HUES64 (cell line): ENCODE results near the gene AK8.
A peak's percentile ranks its signal among the peaks of the same experiment; 100 is the strongest.

Source experiments
- H3K27ac ChIP-seq: 2 replicates; pipeline ENCODE4 v1.7.0; 2013; ENCODE audit warnings: low read depth, low read length, inconsistent platforms
- H3K27me3 ChIP-seq: 2 replicates; pipeline ENCODE4 v1.6.1; 2013; ENCODE audit warnings: mild to moderate bottlenecking, low read length; ENCODE audit not compliant: insufficient read depth
- H3K36me3 ChIP-seq: 2 replicates; pipeline ENCODE4 v1.6.1; 2013; ENCODE audit warnings: mild to moderate bottlenecking, low read length; ENCODE audit not compliant: insufficient read depth
- H3K4me1 ChIP-seq: 2 replicates; pipeline ENCODE4 v1.6.1; 2013; ENCODE audit warnings: mild to moderate bottlenecking, low read length, moderate library complexity; ENCODE audit not compliant: insufficient read depth
- H3K4me3 ChIP-seq: 2 replicates; pipeline ENCODE4 v1.5.1; 2013; ENCODE audit warnings: mild to moderate bottlenecking, low read length, moderate library complexity
- H3K9ac ChIP-seq: 2 replicates; pipeline ENCODE4 v1.6.1; 2013; ENCODE audit warnings: mild to moderate bottlenecking, low read depth, low read length
- H3K9me3 ChIP-seq: 2 replicates; pipeline ENCODE4 v1.6.1; 2013; ENCODE audit warnings: low read depth, low read length; ENCODE audit not compliant: insufficient read depth
- WGBS: fragments of 150-250, 120-280 bp; methylation state at CpG from one replicate; pipeline ENCODE4 v1.1.7; 2013; ENCODE audit warnings: missing lambda C conversion rate; 5-methylcytosine and 5-hydroxymethylcytosine counted together

Gene AK8

GRCh38 chr9:132749306-132749705 is 128.8 kb downstream of the AK8 start:
- H3K36me3 ChIP-seq: no peaks in the 10 kb centered on the region
- H3K9me3 ChIP-seq: no peaks in the 10 kb centered on the region
- 91% methylated on average over 13 of the region's 13 CpGs for WGBS
- no peak overlapping the region for H3K9ac ChIP-seq
- no peak overlapping the region for H3K4me3 ChIP-seq
- H3K27me3 ChIP-seq: peaks cover 31% of the 10 kb centered on the region
- peaks cover 25% of the 10 kb centered on the region for H3K4me1 ChIP-seq
- no peak overlapping the region for H3K27ac ChIP-seq

- Histone ChIP-seq H3K4me1 (peaks cover 34% of the 10 kb centered on the region), H3K27me3 (peaks cover 39% of the 10 kb centered on the region), H3K36me3 (no peaks in the 10 kb centered on the region), H3K9me3 (no peaks in the 10 kb centered on the region), H3K4me3 (no peak overlapping the region), H3K9ac (no peak overlapping the region), H3K27ac (no peak overlapping the region)
- 72% methylated on average over 5 of the region's 5 CpGs for WGBS
These were observed 129.6 kb downstream of the AK8 start for GRCh38 chr9:132748450-132748849.

- peaks cover 63% of the 10 kb centered on the region for H3K27me3 ChIP-seq
- peaks cover 31% of the 10 kb centered on the region for H3K4me1 ChIP-seq
- H3K9me3 ChIP-seq: no peaks in the 10 kb centered on the region
- WGBS: 75% methylated on average over 19 of the region's 19 CpGs
- no peak overlapping the region for H3K9ac ChIP-seq
- H3K4me3 ChIP-seq: peak overlapping the region; percentile 39
- H3K36me3 ChIP-seq: no peaks in the 10 kb centered on the region
- H3K27ac ChIP-seq: no peak overlapping the region
These were observed 132.1 kb downstream of the AK8 start for GRCh38 chr9:132745756-132746709.

- H3K4me1 ChIP-seq: peaks cover 31% of the 10 kb centered on the region
- H3K36me3 ChIP-seq: no peaks in the 10 kb centered on the region
- peak overlapping the region; percentile 39 for H3K4me3 ChIP-seq
- peaks cover 69% of the 10 kb centered on the region for H3K27me3 ChIP-seq
- H3K27ac ChIP-seq: no peak overlapping the region
- no peak overlapping the region for H3K9ac ChIP-seq
- no peaks in the 10 kb centered on the region for H3K9me3 ChIP-seq
- WGBS: 2% methylated on average over 43 of the region's 43 CpGs
These were observed 133.0 kb downstream of the AK8 start for GRCh38 chr9:132744881-132745755.

- Histone ChIP-seq H3K9ac (no peak overlapping the region), H3K27ac (no peak overlapping the region), H3K4me3 (peak overlapping the region; percentile 7; the same call in 1 of the 2 replicates), H3K36me3 (no peaks in the 10 kb centered on the region), H3K9me3 (no peaks in the 10 kb centered on the region), H3K27me3 (peaks cover 71% of the 10 kb centered on the region), H3K4me1 (peaks cover 31% of the 10 kb centered on the region)
- WGBS: 12% methylated on average over 13 of the region's 13 CpGs
These were observed 134.1 kb downstream of the AK8 start for GRCh38 chr9:132743931-132744479.

- Histone ChIP-seq H3K4me1 (peaks cover 31% of the 10 kb centered on the region), H3K36me3 (no peaks in the 10 kb centered on the region), H3K27me3 (peaks cover 71% of the 10 kb centered on the region), H3K27ac (no peak overlapping the region), H3K9ac (no peak overlapping the region), H3K9me3 (no peaks in the 10 kb centered on the region), H3K4me3 (no peak overlapping the region)
- 20% methylated on average over 17 of the region's 17 CpGs for WGBS
These were observed 135.2 kb downstream of the AK8 start for GRCh38 chr9:132742821-132743311.

GRCh38 chr9:132740526-132741309 is 137.4 kb downstream of the AK8 start:
- H3K27ac ChIP-seq: no peak overlapping the region
- no peaks in the 10 kb centered on the region for H3K9me3 ChIP-seq
- H3K27me3 ChIP-seq: peaks cover 57% of the 10 kb centered on the region
- no peak overlapping the region for H3K9ac ChIP-seq
- H3K36me3 ChIP-seq: no peaks in the 10 kb centered on the region
- WGBS: 90% methylated on average over 15 of the region's 15 CpGs
- no peak overlapping the region for H3K4me3 ChIP-seq
- peaks cover 26% of the 10 kb centered on the region for H3K4me1 ChIP-seq

- H3K27me3 ChIP-seq: peaks cover 48% of the 10 kb centered on the region
- H3K4me1 ChIP-seq: peaks cover 18% of the 10 kb centered on the region
- H3K9ac ChIP-seq: no peak overlapping the region
- H3K36me3 ChIP-seq: no peaks in the 10 kb centered on the region
- H3K4me3 ChIP-seq: no peak overlapping the region
- H3K27ac ChIP-seq: no peak overlapping the region
- no peaks in the 10 kb centered on the region for H3K9me3 ChIP-seq
- 92% methylated on average over 9 of the region's 9 CpGs for WGBS
These were observed 138.3 kb downstream of the AK8 start for GRCh38 chr9:132739710-132740310.

GRCh38 chr9:132733260-132733815 is 144.7 kb downstream of the AK8 start:
- H3K27ac ChIP-seq: no peak overlapping the region
- H3K4me3 ChIP-seq: no peak overlapping the region
- H3K9me3 ChIP-seq: no peaks in the 10 kb centered on the region
- H3K9ac ChIP-seq: no peak overlapping the region; the same call in 1 of the 2 replicates
- no peaks in the 10 kb centered on the region for H3K36me3 ChIP-seq
- 90% methylated on average over 22 of the region's 22 CpGs for WGBS
- no peaks in the 10 kb centered on the region for H3K4me1 ChIP-seq
- no peaks in the 10 kb centered on the region for H3K27me3 ChIP-seq
